RWPE1 (cell line): ENCODE measurements around the gene PXT1.
A peak's percentile ranks its signal among the peaks of the same experiment; 100 is the strongest.

Experiments
- CTCF ChIA-PET: fragments of 350-600 bp; sonication (Branson Sonifier 250); formaldehyde crosslinking; extraction: SDS; loops from one replicate; lab custom pipeline; 2021; lab: Yijun Ruan, JAX
- POLR2A ChIA-PET: fragments of 400-600 bp; formaldehyde crosslinking; extraction: SDS; loops from one replicate; lab custom pipeline; 2020; ENCODE audit warnings: antibody characterized with exemption; ENCODE audit not compliant: low non-redundant PET; lab: Yijun Ruan, JAX
- DNase-seq: peaks from one replicate; pipeline ENCODE4 v3.0.0; 2012; ENCODE audit warnings: low spot score
- H3K27ac ChIP-seq: fragments of 450-650 bp; 2 replicates; pipeline ENCODE4 v1.5.1; 2017
- CTCF ChIP-seq: fragments of 450-650 bp; conservative IDR thresholded peaks from 2 replicates; pipeline ENCODE4 v1.5.1; 2017; ENCODE audit warnings: low read depth, mild to moderate bottlenecking

Gene PXT1

GRCh38 chr6:36362551-36363370, 79.9 kb downstream of the PXT1 start:
- no peak overlapping the region for H3K27ac ChIP-seq
- ChIA-PET CTCF (interaction anchor here (0.6 kb wide), 1 partner anchor 22 kb away, joined by 3 read pairs; no protein-coding TSS in a partner anchor), POLR2A (no interaction called here)
- no peak for DNase-seq
- no peak for TF ChIP-seq CTCF

- no peak for TF ChIP-seq CTCF
- DNase-seq: no peak
- ChIA-PET POLR2A (no interaction called here), CTCF (interaction anchor here (0.6 to 1.4 kb wide), 3 partner anchors 20 to 75 kb away, joined by 4 to 9 read pairs (median 6); no protein-coding TSS in a partner anchor)
- no peak overlapping the region for H3K27ac ChIP-seq
Observed at GRCh38 chr6:36361071-36361470, 81.6 kb downstream of the PXT1 start.

- ChIA-PET POLR2A (no interaction called here), CTCF (interaction anchor here (0.6 to 1.4 kb wide), 7 partner anchors 9 to 777 kb away, joined by 3 to 9 read pairs (median 4); no protein-coding TSS in a partner anchor)
- TF ChIP-seq CTCF: peak; percentile 77
- peak; percentile 79 for DNase-seq
- no peak overlapping the region for H3K27ac ChIP-seq
Observed at GRCh38 chr6:36360241-36361054, 82.2 kb downstream of the PXT1 start.

GRCh38 chr6:36358226-36358915, 84.3 kb downstream of the PXT1 start:
- TF ChIP-seq CTCF: no peak
- H3K27ac ChIP-seq: no peak overlapping the region
- DNase-seq: no peak
- ChIA-PET POLR2A (no interaction called here), CTCF (interaction anchor here (0.7 to 1.7 kb wide), 4 partner anchors 17 to 227 kb away, joined by 3 to 6 read pairs (median 4); no protein-coding TSS in a partner anchor)

GRCh38 chr6:36357872-36358225, 84.8 kb downstream of the PXT1 start:
- H3K27ac ChIP-seq: no peak overlapping the region
- POLR2A ChIA-PET: no interaction called here
- CTCF ChIA-PET: interaction anchor here (0.6 to 1.7 kb wide), 4 partner anchors 17 to 774 kb away, joined by 4 to 6 read pairs (median 5); no protein-coding TSS in a partner anchor
- no peak for DNase-seq
- TF ChIP-seq CTCF: no peak
